ENCODE data around the gene OTOA. TPM values are rescaled to one million over a fixed set of nuclear protein-coding genes. Genes with fewer than 3 reads are reported as not detected.

OTOA gene
- total RNA-seq, 1 experiment from 2014 or later = 0.11 TPM

GRCh38 chr16:21684199-21684598 lies 20.4 kb downstream of the OTOA start:
- Histone ChIP-seq H3K14ac (ENCODE audit: insufficient read depth, low read length) (no peak overlapping the region), H3K4ac (ENCODE audit: low read depth, low read length) (no peak overlapping the region), H4K5ac (ENCODE audit: insufficient read length, low read depth, low read length) (no peak overlapping the region), H3K4me2 (ENCODE audit: insufficient read depth, insufficient read length, low read length) (no peak overlapping the region), H2BK20ac (ENCODE audit: low read depth, low read length, poor library complexity, severe bottlenecking) (no peak overlapping the region), H3K27ac (ENCODE audit: insufficient read length, low read depth, low read length) (no peak overlapping the region), H2AK5ac (ENCODE audit: insufficient read length, low read length) (no peak overlapping the region), H3T11ph (ENCODE audit: low read length) (no peak overlapping the region), H3K23ac (ENCODE audit: insufficient read length, low read depth, low read length) (no peak overlapping the region), H2BK120ac (ENCODE audit: low read depth, low read length, poor library complexity, severe bottlenecking) (no peak overlapping the region), H3K27me3 (ENCODE audit: insufficient read depth, low read length) (no peaks in the 10 kb centered on the region), H4K20me1 (ENCODE audit: control insufficient read depth, insufficient read depth, insufficient read length) (no peaks in the 10 kb centered on the region), H3K18ac (ENCODE audit: insufficient read length, low read depth, low read length) (no peak overlapping the region), H2BK15ac (ENCODE audit: low read depth, low read length) (no peak overlapping the region), H3K79me1 (ENCODE audit: insufficient read depth, low read depth, low read length, poor library complexity, severe bottlenecking) (no peaks in the 10 kb centered on the region), H2AFZ (ENCODE audit: low read length) (no peak overlapping the region), H4K91ac (ENCODE audit: insufficient read length, low read depth, low read length) (no peak overlapping the region), H3K4me1 (ENCODE audit: insufficient read depth, low read length) (no peaks in the 10 kb centered on the region), H3K79me2 (ENCODE audit: insufficient read depth, low read length) (no peaks in the 10 kb centered on the region), H3K9ac (ENCODE audit: extremely low read depth, insufficient read length, low read length) (no peak overlapping the region), H2BK12ac (ENCODE audit: insufficient read length, low read depth, low read length) (no peak overlapping the region), H2BK5ac (ENCODE audit: insufficient read length, low read length) (no peak overlapping the region), H3K9me3 (ENCODE audit: control insufficient read depth, low read depth, low read length) (no peaks in the 10 kb centered on the region), H3K56ac (ENCODE audit: insufficient read length, low read depth, low read length) (no peak overlapping the region), H4K8ac (replicated peaks; ENCODE audit: insufficient read length, low read depth, low read length) (no peak overlapping the region), H3K23me2 (ENCODE audit: insufficient read length, low read depth, low read length, poor library complexity, severe bottlenecking) (no peaks in the 10 kb centered on the region)
- H3K27ac Mint-ChIP-seq = no peak overlapping the region
- TF ChIP-seq CTCF (conservative IDR thresholded peaks at IDR 0.05) = peak; percentile 86
- no CpG with 5 or more reads among the region's 6 CpGs for WGBS (ENCODE audit: extremely low coverage, insufficient read length, low lambda C conversion rate)
- peaks cover 2 to 3% of the 10 kb centered on the region in 2 experiments; a peak in 3 of 5 replicates for H3K9me3 Mint-ChIP-seq
- no peaks in the 10 kb centered on the region for H3K36me3 Mint-ChIP-seq (ENCODE audit: insufficient read depth in 1 of 3, low read depth in 3 of 3)
- H3K27me3 Mint-ChIP-seq (ENCODE audit: low read depth) = peaks cover 19% of the 10 kb centered on the region
- peak; percentile 58 for DNase-seq
- H3K4me3 Mint-ChIP-seq = no peak overlapping the region
- H3K4me1 Mint-ChIP-seq = peaks cover 2% of the 10 kb centered on the region in 2 experiments; a peak in 1 of 4 replicates

Measured in H9 (cell line).